Left lung (tissue), 10 donors: ENCODE data around the gene FHOD3. TPM values are rescaled to one million over a fixed set of nuclear protein-coding genes. Genes with fewer than 3 reads are reported as not detected.

ENCODE experiments used
- ATAC-seq: fragments of 200-7000 bp; cut with Tn5 transposase; one replicate; pipeline ENCODE4 v1.9.1; 2020; ENCODE audit warnings: moderate library complexity
- DNase-seq, 4 donors: peaks; one replicate each; pipeline ENCODE4 v3.0.0-alpha.2; 2013 to 2020
- H3K27ac ChIP-seq, 2 donors: fragments of 200-600 bp; sonication (generic) in 1 of 2; one replicate each; pipeline versions ENCODE4 v1.5.0 to v1.8.0; 2020 to 2021
- H3K27me3 ChIP-seq, 2 donors: fragments of 200-600 bp; sonication (generic) in 1 of 2; one replicate each; pipeline versions ENCODE4 v1.5.0 to v1.8.0; 2020 to 2021
- H3K36me3 ChIP-seq, 2 donors: fragments of 200-600 bp; sonication (generic) in 1 of 2; one replicate each; pipeline versions ENCODE4 v1.5.0 to v1.8.0; 2020 to 2021
- H3K4me1 ChIP-seq, 2 donors: fragments of 200-600 bp; one replicate each; pipeline ENCODE4 v1.8.0; 2021
- H3K4me3 ChIP-seq, 2 donors: fragments of 200-600 bp; sonication (generic) in 1 of 2; one replicate each; pipeline versions ENCODE4 v1.5.0 to v1.8.0; 2020 to 2021; ENCODE audit warnings: mild to moderate bottlenecking in 1 of 2
- H3K9me3 ChIP-seq, 2 donors: fragments of 200-600 bp; sonication (generic) in 1 of 2; one replicate each; pipeline versions ENCODE4 v1.5.0 to v1.8.0; 2020 to 2021
- intact Hi-C, 2 donors: fragments of 100-400 bp; cut with DNase I; formaldehyde crosslinking; loops; one replicate each; pipeline versions ENCODE4 v1.11.2 to v1.14.2; 2022
- polyA plus RNA-seq, 6 donors: library from polyadenylated mRNA; unstranded; fragments of 120-200 nt; gene quantifications; one replicate each; pipeline ENCODE4 v1.2.1, GENCODE V29; 2013; ENCODE audit not compliant: insufficient read length in 6 of 6
- total RNA-seq, 2 donors: library from RNA; stranded (reverse); fragmentation: NEBNext Ultra II Directional; extraction: Animal tissue kit (Norgen Biotek cat#: 25700); gene quantifications; one replicate each; pipeline ENCODE4 v1.2.1, GENCODE V29; 2021
- TF ChIP-seq, protein P1 (sequence below), 2 donors: fragments of 200-600 bp; sonication (generic) in 1 of 2; IDR thresholded peaks; one replicate each; pipeline versions ENCODE4 v1.5.0 to v1.8.0; 2021; ENCODE audit warnings: antibody characterized with exemption in 2 of 2
- donor health status: DM: no; HTN: yes; CAD: no.
- donor health status: DM: no; HTN: no; CAD: no.

The FHOD3 gene
- total and polyA plus RNA-seq, 8 donors: 0.55 to 2.9 (median 1.5) TPM

DNA sequence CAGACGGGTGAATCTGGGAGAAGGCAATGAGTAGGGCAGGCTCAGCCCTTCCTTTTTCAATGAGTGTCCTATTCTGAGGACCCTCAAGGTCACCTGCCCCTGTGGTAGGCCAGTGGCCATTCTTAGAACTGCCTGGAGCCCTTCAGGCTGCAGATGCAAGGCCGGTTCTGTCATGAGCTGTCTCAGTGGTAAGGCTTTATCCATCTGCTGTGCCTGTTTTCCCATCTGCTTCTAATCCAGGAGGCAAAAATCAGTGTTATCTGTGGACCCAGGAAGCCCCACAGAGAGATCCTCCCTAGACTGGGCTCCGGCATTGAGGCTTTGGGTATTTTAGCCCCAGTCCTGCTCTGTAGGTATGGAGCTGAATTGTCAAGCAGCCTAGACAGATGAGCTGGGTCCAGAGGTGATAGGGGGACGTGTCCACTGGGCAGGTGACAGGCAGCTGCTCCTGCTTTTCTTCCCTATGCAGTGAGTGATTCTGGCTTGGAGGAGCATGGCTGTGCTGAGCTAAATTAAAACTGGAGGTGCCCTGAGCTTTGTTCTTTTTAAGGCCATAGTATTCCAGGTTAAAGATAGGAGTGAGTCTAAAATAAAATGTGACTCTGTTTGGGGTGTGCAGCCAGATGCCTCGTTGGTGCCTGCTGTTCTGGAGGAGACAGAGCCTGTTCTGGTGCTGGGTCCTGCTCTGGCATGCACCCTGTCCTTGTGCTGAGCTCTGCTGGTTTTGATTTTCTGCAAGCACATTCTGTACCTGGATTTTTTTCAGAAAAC lies 92.5 kb downstream of the FHOD3 start:
- TF ChIP-seq, protein P1, sequence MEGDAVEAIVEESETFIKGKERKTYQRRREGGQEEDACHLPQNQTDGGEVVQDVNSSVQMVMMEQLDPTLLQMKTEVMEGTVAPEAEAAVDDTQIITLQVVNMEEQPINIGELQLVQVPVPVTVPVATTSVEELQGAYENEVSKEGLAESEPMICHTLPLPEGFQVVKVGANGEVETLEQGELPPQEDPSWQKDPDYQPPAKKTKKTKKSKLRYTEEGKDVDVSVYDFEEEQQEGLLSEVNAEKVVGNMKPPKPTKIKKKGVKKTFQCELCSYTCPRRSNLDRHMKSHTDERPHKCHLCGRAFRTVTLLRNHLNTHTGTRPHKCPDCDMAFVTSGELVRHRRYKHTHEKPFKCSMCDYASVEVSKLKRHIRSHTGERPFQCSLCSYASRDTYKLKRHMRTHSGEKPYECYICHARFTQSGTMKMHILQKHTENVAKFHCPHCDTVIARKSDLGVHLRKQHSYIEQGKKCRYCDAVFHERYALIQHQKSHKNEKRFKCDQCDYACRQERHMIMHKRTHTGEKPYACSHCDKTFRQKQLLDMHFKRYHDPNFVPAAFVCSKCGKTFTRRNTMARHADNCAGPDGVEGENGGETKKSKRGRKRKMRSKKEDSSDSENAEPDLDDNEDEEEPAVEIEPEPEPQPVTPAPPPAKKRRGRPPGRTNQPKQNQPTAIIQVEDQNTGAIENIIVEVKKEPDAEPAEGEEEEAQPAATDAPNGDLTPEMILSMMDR (IDR thresholded peaks at IDR 0.05): no peak
- intact Hi-C loops: no loop called here

DNA sequence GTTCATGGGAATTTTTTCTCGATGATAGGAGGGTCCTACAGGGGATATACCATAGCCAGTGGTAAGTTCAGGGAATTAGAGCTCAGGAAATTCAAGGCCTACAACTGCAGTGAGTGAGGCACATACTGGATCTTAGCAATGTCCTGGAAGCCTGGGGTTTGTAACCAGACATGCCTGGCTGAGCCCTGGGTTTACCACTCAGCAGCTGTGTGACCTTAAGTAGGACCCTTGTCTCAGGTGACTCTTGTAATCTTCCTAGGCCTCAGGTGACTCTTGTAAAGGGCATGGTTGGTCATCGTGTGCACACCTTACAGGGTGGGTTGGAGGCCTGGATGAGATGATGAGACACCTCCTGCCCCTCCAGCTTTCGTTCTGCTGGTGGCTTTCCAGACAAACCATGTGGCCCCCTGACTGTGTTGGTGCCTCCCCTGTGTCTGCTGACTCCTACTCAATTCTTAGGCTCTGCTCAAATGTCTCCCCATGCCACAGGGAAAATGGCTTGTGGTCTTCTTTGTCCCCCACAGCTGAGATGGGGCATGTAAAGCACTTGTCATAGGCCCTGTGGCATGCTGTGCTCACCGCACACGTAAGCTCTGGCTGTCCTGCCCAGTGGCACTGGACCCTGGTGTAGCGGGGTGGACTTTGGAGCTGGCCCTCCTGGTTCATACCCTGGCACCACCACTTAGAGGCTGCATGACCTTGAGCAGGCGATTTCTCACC lies 94.1 kb downstream of the FHOD3 start:
- Histone ChIP-seq H3K4me1 (no peaks in the 10 kb centered on the region), H3K27ac (no peak overlapping the region), H3K36me3 (no peaks in the 10 kb centered on the region), H3K4me3 (no peak overlapping the region), H3K9me3 (peaks cover 0 to 16% of the 10 kb centered on the region in 2 donors), H3K27me3 (no peaks in the 10 kb centered on the region)
- ATAC-seq (no peak), DNase-seq (no peak)
- intact Hi-C loops: no loop called here
- TF ChIP-seq, protein P1 (IDR thresholded peaks at IDR 0.05): no peak

More for the DNA sequence above, 92.5 kb downstream of the FHOD3 start:
- no peak for DNase-seq
- H3K27ac ChIP-seq: no peak overlapping the region
- ATAC-seq: no peak
- H3K4me1 ChIP-seq: no peaks in the 10 kb centered on the region
- H3K9me3 ChIP-seq: peaks cover 0 to 1% of the 10 kb centered on the region in 2 donors
- no peaks in the 10 kb centered on the region for H3K27me3 ChIP-seq
- no peaks in the 10 kb centered on the region for H3K36me3 ChIP-seq
- H3K4me3 ChIP-seq: no peak overlapping the region

DNA sequence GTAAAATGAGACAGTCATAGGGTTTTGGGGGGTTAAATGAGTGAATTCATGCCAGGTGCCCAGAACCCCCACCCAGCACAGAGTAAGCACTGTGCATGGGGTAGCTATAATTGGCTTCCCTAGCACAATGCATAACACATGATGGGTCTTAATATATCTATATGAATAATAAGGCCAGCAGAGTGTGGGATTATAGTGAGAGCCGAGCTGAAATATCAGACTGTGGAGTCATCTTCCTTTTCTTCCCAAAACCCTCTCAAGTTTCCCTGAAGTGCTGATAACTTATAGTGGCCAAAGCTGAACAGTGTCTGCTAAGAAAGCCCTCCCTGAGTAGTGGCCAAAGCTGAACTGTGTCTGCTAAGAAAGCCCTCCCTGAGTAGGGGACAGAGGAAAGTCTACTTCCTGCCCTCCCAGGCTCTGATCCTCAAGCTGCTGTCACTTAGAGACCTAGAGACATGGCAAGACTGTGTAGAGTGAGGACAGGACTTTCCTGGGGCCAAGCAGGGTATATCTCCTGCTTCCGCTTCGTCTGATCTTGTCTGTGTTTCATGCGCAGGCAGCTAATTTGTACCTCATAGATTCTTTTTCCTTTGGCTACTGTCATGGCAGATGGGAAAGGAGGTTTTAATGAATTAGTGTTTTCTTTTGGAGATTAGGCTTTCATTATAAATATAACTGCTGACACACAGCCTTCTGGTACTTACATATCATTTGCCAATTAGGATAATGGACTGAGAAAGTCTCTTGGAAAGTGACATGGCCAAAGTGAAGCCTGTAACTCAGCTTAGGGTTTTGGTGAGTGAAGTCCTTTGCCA lies 94.9 kb downstream of the FHOD3 start:
- Histone ChIP-seq H3K27me3 (no peaks in the 10 kb centered on the region), H3K9me3 (peaks cover 0 to 20% of the 10 kb centered on the region in 2 donors), H3K4me1 (no peaks in the 10 kb centered on the region), H3K27ac (no peak overlapping the region), H3K36me3 (no peaks in the 10 kb centered on the region), H3K4me3 (no peak overlapping the region)
- DNase-seq (peak in 2 of 4 donors; percentile 17 to 47), ATAC-seq (no peak)
- TF ChIP-seq, protein P1 (IDR thresholded peaks at IDR 0.05): no peak
- intact Hi-C loops: no loop called here

DNA sequence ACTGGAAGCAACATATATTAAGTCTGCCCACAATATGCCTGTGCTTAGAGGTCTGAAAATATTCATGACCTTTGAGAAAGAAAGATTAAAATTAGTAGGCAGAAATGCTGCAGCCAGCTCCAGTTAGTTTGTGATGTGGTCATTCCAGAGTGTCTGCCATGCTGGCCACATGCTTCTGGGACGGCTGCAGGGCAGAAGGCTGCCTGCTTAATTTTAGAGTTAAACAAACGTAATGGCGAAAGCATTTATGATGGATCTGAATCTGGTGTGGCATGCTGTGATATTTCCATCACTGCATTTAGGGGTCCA lies 95.4 kb downstream of the FHOD3 start:
- ATAC-seq: no peak
- DNase-seq: peak in 1 of 4 donors; percentile 13
- Histone ChIP-seq H3K4me3 (no peak overlapping the region), H3K9me3 (peaks cover 0 to 21% of the 10 kb centered on the region in 2 donors), H3K27ac (no peak overlapping the region), H3K36me3 (no peaks in the 10 kb centered on the region), H3K27me3 (no peaks in the 10 kb centered on the region), H3K4me1 (no peaks in the 10 kb centered on the region)
- TF ChIP-seq, protein P1 (IDR thresholded peaks at IDR 0.05): no peak
- intact Hi-C loops: no loop called here

DNA sequence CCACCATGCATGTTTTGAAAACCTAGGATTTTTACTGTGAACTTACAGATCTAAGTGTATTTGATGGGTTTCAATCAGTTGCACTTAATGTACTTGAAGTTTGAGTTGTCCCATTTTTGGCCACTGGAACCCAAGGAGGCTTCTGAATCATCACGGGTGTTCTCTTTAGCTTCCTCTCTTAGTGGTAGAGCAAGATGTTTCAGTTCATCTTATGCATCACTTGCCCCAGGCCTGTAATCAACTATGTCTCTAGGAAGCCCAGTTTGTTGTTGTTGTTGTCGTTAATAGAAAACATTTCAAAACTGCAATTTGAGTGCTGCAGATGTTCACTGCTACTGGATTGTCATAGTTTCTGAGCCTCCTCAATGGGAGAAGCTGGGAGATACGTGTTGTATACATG lies 97.0 kb downstream of the FHOD3 start:
- H3K4me1 ChIP-seq: no peaks in the 10 kb centered on the region
- H3K4me3 ChIP-seq: no peak overlapping the region
- intact Hi-C loops: no loop called here
- no peak for DNase-seq
- ATAC-seq: no peak
- H3K36me3 ChIP-seq: no peaks in the 10 kb centered on the region
- no peak overlapping the region for H3K27ac ChIP-seq
- no peaks in the 10 kb centered on the region for H3K27me3 ChIP-seq
- TF ChIP-seq, protein P1 (IDR thresholded peaks at IDR 0.05): no peak
- H3K9me3 ChIP-seq: peaks cover 0 to 21% of the 10 kb centered on the region in 2 donors
